Stimulated activated CD8-positive, alpha-beta memory T cell treated with anti-CD3 and anti-CD28 coated beads, Interleukin-4, amount 100 ng/mL, for 24 hours (primary cell): ENCODE measurements around the gene BCAS3.

Experiments
- DNase-seq: peaks from one replicate; pipeline ENCODE4 v3.0.0-alpha.2; 2020; ENCODE audit warnings: low read depth

Gene BCAS3

GRCh38 chr17:61411011-61411260 is 733.3 kb downstream of the BCAS3 start:
- DNase-seq = no peak

- DNase-seq = no peak
These were observed 733.9 kb downstream of the BCAS3 start for GRCh38 chr17:61411261-61412142.

GRCh38 chr17:61412143-61412859 is 734.6 kb downstream of the BCAS3 start:
- DNase-seq = peak; percentile 60

- no peak for DNase-seq
These were observed 735.4 kb downstream of the BCAS3 start for GRCh38 chr17:61412860-61413660.

- DNase-seq = no peak
These were observed 736.0 kb downstream of the BCAS3 start for GRCh38 chr17:61413661-61414126.

GRCh38 chr17:61414141-61414935 is 736.7 kb downstream of the BCAS3 start:
- no peak for DNase-seq

- no peak for DNase-seq
These were observed 737.2 kb downstream of the BCAS3 start for GRCh38 chr17:61414936-61415251.

- DNase-seq = no peak
These were observed 737.9 kb downstream of the BCAS3 start for GRCh38 chr17:61415374-61416210.

- no peak for DNase-seq
These were observed 738.5 kb downstream of the BCAS3 start for GRCh38 chr17:61416211-61416539.

- DNase-seq = peak; percentile 49
These were observed 739.1 kb downstream of the BCAS3 start for GRCh38 chr17:61416540-61417363.

- no peak for DNase-seq
These were observed 740.8 kb downstream of the BCAS3 start for GRCh38 chr17:61418449-61418848.

GRCh38 chr17:61419496-61420046 is 741.9 kb downstream of the BCAS3 start:
- no peak for DNase-seq

GRCh38 chr17:61420052-61420451 is 742.4 kb downstream of the BCAS3 start:
- DNase-seq = no peak

- DNase-seq = no peak
These were observed 743.2 kb downstream of the BCAS3 start for GRCh38 chr17:61420745-61421398.

- no peak for DNase-seq
These were observed 743.8 kb downstream of the BCAS3 start for GRCh38 chr17:61421460-61421859.

GRCh38 chr17:61422116-61422799 is 744.6 kb downstream of the BCAS3 start:
- DNase-seq = no peak

- DNase-seq = no peak
These were observed 745.2 kb downstream of the BCAS3 start for GRCh38 chr17:61422869-61423268.

GRCh38 chr17:61423967-61424649 is 746.5 kb downstream of the BCAS3 start:
- no peak for DNase-seq
